HepG2 (cell line): ENCODE results near the gene UGGT1. TPM values are rescaled to one million over a fixed set of nuclear protein-coding genes. Genes with fewer than 3 reads are reported as not detected.
A peak's percentile ranks its signal among the peaks of the same experiment; 100 is the strongest.

ENCODE experiments used
- HMG20A ChIP-seq: IDR thresholded peaks from 2 replicates; pipeline ENCODE4 v1.6.1; 2016; ENCODE audit warnings: borderline replicate concordance
- JARID2 ChIP-seq: sonication (generic); formaldehyde crosslinking; IDR thresholded peaks from 2 replicates; pipeline ENCODE4 v1.8.1; 2023; ENCODE audit warnings: missing genetic modification reagents, inconsistent platforms; ENCODE audit not compliant: insufficient replicate concordance
- MXI1 ChIP-seq: IDR thresholded peaks from 3 replicates; pipeline ENCODE4 v1.6.1; 2012; ENCODE audit warnings: low read depth, low read length, inconsistent platforms, borderline replicate concordance
- SP5 ChIP-seq: IDR thresholded peaks from 2 replicates; pipeline ENCODE4 v1.6.1; 2016; ENCODE audit warnings: low read depth, borderline replicate concordance
- ZNF326 ChIP-seq: sonication (generic); formaldehyde crosslinking; IDR thresholded peaks from 2 replicates; pipeline ENCODE4 v1.4.0; 2020; ENCODE audit warnings: missing genetic modification reagents, borderline replicate concordance
- ZNF709 ChIP-seq: sonication (generic); formaldehyde crosslinking; IDR thresholded peaks from 2 replicates; pipeline ENCODE4 v1.5.0; 2020; ENCODE audit warnings: mild to moderate bottlenecking, missing genetic modification reagents
- polyA plus RNA-seq, 8 experiments: library from polyadenylated mRNA; depleted of rRNA in 3 of 8; stranded (reverse) in 7 of 8; unstranded in 1 of 8; fragments of >200 nt; fragmentation: Illumina TruSeq in 4 of 8; extraction: Trizol in 4 of 8; gene quantifications; 2 replicates each; pipeline versions ENCODE4 v1.2.1 to v1.2.3, GENCODE V29; 2011 to 2016; ENCODE audit warnings: low read depth in 4 of 8, missing spikeins in 1 of 8, mixed read lengths in 1 of 8; ENCODE audit not compliant: insufficient read depth in 1 of 8
- total RNA-seq, 5 experiments: library from RNA; depleted of rRNA; stranded (reverse); fragments of >200 nt; fragmentation: Illumina TruSeq; extraction: Trizol; gene quantifications; 2 replicates each; pipeline ENCODE4 v1.2.3, GENCODE V29; 2016; ENCODE audit warnings: low read depth in 1 of 5
- TF ChIP-seq, protein P1 (sequence below): sonication (generic); formaldehyde crosslinking; IDR thresholded peaks from 2 replicates; pipeline ENCODE4 v1.4.0; 2020; ENCODE audit warnings: mild to moderate bottlenecking, missing genetic modification reagents
- TF ChIP-seq, protein P2 (sequence below): sonication (generic); formaldehyde crosslinking; IDR thresholded peaks from 2 replicates; pipeline ENCODE4 v1.4.0; 2020; ENCODE audit warnings: missing genetic modification reagents, mild to moderate bottlenecking, borderline replicate concordance
- TF ChIP-seq, protein P3 (sequence below): sonication (generic); formaldehyde crosslinking; IDR thresholded peaks from one replicate; pipeline ENCODE4 v1.5.1; 2020; ENCODE audit warnings: mild to moderate bottlenecking, missing genetic modification reagents; ENCODE audit errors: not compliant biosample characterization
- TF ChIP-seq, protein P4 (sequence below): sonication (generic); formaldehyde crosslinking; IDR thresholded peaks from 2 replicates; pipeline ENCODE4 v1.4.0; 2020; ENCODE audit warnings: missing genetic modification reagents
- TF ChIP-seq, protein P5 (sequence below): sonication (generic); formaldehyde crosslinking; IDR thresholded peaks from 2 replicates; pipeline ENCODE4 v1.4.0; 2020; ENCODE audit warnings: missing genetic modification reagents

Gene UGGT1
- total and polyA plus RNA-seq, 2 of the 13 experiments (the other 11 are each of a cell fraction or from before 2014, with no cell fraction given): 35.8 to 83.2 TPM

DNA sequence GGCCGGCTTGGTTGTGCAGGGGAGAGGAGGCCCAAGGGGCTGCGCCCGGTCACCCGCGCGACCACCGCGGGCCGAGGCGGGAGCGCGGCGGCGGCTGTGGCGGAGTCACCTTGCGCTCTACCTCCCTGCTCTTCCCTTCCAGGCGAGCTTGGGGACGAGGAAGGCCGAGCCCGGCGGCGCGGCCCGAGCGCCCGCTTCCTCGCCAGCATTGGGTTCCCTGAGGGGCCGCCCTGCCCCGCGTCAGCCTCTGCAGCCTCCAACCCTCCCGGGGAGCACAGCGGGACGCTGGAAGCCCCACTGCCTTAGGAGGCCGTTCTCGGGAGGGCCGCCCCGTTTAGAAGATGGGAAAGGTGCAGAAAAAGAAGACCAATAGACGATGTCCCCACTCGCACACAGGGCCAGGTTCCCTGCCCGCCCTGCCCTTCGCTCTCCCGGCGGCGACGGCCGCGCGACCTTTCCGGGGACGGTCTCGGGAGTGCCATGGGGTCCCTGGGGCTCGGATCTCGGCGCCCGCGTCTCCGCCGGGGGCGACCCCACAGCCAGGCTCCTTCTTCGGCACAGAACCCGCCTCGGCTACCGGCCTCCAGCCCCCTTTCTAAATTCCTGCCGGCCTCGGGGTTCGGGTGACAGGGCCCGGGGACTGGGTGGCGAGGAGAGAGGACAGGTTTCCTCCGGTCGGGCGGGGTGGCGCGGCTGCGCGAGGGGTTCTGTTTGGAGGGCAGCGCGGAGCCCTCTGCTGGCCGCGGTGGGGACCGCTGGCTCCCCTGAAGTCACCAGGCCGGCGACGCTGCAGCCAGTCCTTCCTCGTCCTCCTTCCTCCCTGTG, 142.2 kb downstream of the UGGT1 start (continued):
- TF ChIP-seq, protein P1, sequence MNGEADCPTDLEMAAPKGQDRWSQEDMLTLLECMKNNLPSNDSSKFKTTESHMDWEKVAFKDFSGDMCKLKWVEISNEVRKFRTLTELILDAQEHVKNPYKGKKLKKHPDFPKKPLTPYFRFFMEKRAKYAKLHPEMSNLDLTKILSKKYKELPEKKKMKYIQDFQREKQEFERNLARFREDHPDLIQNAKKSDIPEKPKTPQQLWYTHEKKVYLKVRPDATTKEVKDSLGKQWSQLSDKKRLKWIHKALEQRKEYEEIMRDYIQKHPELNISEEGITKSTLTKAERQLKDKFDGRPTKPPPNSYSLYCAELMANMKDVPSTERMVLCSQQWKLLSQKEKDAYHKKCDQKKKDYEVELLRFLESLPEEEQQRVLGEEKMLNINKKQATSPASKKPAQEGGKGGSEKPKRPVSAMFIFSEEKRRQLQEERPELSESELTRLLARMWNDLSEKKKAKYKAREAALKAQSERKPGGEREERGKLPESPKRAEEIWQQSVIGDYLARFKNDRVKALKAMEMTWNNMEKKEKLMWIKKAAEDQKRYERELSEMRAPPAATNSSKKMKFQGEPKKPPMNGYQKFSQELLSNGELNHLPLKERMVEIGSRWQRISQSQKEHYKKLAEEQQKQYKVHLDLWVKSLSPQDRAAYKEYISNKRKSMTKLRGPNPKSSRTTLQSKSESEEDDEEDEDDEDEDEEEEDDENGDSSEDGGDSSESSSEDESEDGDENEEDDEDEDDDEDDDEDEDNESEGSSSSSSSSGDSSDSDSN (CRISPR knock-in tag): peak; percentile 99
- TF ChIP-seq, protein P2, sequence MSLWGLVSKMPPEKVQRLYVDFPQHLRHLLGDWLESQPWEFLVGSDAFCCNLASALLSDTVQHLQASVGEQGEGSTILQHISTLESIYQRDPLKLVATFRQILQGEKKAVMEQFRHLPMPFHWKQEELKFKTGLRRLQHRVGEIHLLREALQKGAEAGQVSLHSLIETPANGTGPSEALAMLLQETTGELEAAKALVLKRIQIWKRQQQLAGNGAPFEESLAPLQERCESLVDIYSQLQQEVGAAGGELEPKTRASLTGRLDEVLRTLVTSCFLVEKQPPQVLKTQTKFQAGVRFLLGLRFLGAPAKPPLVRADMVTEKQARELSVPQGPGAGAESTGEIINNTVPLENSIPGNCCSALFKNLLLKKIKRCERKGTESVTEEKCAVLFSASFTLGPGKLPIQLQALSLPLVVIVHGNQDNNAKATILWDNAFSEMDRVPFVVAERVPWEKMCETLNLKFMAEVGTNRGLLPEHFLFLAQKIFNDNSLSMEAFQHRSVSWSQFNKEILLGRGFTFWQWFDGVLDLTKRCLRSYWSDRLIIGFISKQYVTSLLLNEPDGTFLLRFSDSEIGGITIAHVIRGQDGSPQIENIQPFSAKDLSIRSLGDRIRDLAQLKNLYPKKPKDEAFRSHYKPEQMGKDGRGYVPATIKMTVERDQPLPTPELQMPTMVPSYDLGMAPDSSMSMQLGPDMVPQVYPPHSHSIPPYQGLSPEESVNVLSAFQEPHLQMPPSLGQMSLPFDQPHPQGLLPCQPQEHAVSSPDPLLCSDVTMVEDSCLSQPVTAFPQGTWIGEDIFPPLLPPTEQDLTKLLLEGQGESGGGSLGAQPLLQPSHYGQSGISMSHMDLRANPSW (CRISPR knock-in tag): peak; percentile 82; the same call in 1 of the 2 replicates
- TF ChIP-seq JARID2 (CRISPR knock-in tag) (peak; percentile 47), SP5 (CRISPR knock-in tag) (no peak), HMG20A (CRISPR knock-in tag) (no peak), MXI1 (peak; percentile 67; the same call in 1 of the 3 replicates), ZNF326 (no peak), ZNF709 (CRISPR knock-in tag) (peak; percentile 83)
- TF ChIP-seq, protein P3, sequence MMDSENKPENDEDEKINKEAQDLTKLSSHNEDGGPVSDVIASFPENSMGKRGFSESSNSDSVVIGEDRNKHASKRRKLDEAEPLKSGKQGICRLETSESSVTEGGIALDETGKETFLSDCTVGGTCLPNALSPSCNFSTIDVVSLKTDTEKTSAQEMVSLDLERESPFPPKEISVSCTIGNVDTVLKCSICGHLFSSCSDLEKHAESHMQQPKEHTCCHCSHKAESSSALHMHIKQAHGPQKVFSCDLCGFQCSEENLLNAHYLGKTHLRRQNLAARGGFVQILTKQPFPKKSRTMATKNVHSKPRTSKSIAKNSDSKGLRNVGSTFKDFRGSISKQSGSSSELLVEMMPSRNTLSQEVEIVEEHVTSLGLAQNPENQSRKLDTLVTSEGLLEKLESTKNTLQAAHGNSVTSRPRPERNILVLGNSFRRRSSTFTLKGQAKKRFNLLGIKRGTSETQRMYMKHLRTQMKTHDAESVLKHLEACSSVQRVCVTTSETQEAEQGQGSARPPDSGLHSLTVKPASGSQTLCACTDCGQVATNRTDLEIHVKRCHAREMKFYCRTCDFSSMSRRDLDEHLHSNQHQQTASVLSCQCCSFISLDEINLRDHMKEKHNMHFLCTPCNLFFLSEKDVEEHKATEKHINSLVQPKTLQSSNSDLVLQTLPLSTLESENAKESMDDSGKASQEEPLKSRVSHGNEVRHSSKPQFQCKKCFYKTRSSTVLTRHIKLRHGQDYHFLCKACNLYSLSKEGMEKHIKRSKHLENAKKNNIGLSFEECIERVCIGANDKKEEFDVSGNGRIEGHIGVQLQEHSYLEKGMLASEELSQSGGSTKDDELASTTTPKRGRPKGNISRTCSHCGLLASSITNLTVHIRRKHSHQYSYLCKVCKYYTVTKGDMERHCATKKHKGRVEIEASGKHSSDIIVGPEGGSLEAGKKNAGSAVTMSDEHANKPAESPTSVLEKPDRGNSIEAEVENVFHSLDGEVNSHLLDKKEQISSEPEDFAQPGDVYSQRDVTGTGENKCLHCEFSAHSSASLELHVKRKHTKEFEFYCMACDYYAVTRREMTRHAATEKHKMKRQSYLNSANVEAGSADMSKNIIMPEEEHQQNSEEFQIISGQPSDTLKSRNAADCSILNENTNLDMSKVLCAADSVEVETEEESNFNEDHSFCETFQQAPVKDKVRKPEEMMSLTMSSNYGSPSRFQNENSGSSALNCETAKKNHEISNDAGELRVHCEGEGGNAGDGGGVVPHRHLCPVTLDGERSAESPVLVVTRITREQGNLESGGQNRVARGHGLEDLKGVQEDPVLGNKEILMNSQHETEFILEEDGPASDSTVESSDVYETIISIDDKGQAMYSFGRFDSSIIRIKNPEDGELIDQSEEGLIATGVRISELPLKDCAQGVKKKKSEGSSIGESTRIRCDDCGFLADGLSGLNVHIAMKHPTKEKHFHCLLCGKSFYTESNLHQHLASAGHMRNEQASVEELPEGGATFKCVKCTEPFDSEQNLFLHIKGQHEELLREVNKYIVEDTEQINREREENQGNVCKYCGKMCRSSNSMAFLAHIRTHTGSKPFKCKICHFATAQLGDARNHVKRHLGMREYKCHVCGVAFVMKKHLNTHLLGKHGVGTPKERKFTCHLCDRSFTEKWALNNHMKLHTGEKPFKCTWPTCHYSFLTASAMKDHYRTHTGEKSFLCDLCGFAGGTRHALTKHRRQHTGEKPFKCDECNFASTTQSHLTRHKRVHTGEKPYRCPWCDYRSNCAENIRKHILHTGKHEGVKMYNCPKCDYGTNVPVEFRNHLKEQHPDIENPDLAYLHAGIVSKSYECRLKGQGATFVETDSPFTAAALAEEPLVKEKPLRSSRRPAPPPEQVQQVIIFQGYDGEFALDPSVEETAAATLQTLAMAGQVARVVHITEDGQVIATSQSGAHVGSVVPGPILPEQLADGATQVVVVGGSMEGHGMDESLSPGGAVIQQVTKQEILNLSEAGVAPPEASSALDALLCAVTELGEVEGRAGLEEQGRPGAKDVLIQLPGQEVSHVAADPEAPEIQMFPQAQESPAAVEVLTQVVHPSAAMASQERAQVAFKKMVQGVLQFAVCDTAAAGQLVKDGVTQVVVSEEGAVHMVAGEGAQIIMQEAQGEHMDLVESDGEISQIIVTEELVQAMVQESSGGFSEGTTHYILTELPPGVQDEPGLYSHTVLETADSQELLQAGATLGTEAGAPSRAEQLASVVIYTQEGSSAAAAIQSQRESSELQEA: peak; percentile 63
- TF ChIP-seq, protein P4, sequence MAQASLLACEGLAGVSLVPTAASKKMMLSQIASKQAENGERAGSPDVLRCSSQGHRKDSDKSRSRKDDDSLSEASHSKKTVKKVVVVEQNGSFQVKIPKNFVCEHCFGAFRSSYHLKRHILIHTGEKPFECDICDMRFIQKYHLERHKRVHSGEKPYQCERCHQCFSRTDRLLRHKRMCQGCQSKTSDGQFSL (CRISPR knock-in tag): no peak
- TF ChIP-seq, protein P5, sequence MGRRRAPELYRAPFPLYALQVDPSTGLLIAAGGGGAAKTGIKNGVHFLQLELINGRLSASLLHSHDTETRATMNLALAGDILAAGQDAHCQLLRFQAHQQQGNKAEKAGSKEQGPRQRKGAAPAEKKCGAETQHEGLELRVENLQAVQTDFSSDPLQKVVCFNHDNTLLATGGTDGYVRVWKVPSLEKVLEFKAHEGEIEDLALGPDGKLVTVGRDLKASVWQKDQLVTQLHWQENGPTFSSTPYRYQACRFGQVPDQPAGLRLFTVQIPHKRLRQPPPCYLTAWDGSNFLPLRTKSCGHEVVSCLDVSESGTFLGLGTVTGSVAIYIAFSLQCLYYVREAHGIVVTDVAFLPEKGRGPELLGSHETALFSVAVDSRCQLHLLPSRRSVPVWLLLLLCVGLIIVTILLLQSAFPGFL (CRISPR knock-in tag): no peak
